ENCODE measurements around the gene MROH2A.

- TF ChIP-seq, protein P1, sequence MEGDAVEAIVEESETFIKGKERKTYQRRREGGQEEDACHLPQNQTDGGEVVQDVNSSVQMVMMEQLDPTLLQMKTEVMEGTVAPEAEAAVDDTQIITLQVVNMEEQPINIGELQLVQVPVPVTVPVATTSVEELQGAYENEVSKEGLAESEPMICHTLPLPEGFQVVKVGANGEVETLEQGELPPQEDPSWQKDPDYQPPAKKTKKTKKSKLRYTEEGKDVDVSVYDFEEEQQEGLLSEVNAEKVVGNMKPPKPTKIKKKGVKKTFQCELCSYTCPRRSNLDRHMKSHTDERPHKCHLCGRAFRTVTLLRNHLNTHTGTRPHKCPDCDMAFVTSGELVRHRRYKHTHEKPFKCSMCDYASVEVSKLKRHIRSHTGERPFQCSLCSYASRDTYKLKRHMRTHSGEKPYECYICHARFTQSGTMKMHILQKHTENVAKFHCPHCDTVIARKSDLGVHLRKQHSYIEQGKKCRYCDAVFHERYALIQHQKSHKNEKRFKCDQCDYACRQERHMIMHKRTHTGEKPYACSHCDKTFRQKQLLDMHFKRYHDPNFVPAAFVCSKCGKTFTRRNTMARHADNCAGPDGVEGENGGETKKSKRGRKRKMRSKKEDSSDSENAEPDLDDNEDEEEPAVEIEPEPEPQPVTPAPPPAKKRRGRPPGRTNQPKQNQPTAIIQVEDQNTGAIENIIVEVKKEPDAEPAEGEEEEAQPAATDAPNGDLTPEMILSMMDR (IDR thresholded peaks at IDR 0.05), result no peak
- TF ChIP-seq POLR2AphosphoS5 (IDR thresholded peaks at IDR 0.05; ENCODE audit: insufficient read depth in 1 of 2, low read depth in 1 of 2), result no peak
- no peak for TF ChIP-seq POLR2A (IDR thresholded peaks at IDR 0.05)
Measured at GRCh38 chr2:233837694-233838229, 59.6 kb downstream of the MROH2A start.
